Mesothelial cell of epicardium (in vitro differentiated cells): ENCODE measurements around the gene ATR. TPM values are rescaled to one million over a fixed set of nuclear protein-coding genes. Genes with fewer than 3 reads are reported as not detected.
"Not testable (repeated sequence)": the region's sequence is repeated elsewhere in the genome, so short reads cannot be mapped to it uniquely, and the experiment has no call there.

Experiments used
- DNase-seq, 2 experiments: peaks; one replicate each; pipeline ENCODE4 v3.0.0; 2021; ENCODE audit warnings: low spot score in 2 of 2; ENCODE audit not compliant: unreplicated experiment in 2 of 2
- H3K27ac Mint-ChIP-seq: 2 replicates; pipeline ENCODE4 v1.8.0; 2021; ENCODE audit warnings: mixed read lengths
- H3K27me3 Mint-ChIP-seq: 2 replicates; pipeline ENCODE4 v1.8.0; 2021; ENCODE audit warnings: low read depth, mixed read lengths
- H3K36me3 Mint-ChIP-seq: 2 replicates; pipeline ENCODE4 v1.8.0; 2021; ENCODE audit warnings: mixed read lengths
- H3K4me1 Mint-ChIP-seq: 2 replicates; pipeline ENCODE4 v1.8.0; 2021; ENCODE audit warnings: mixed read lengths
- H3K4me3 Mint-ChIP-seq: 2 replicates; pipeline ENCODE4 v1.8.0; 2021; ENCODE audit warnings: mild to moderate bottlenecking, moderate library complexity, mixed read lengths
- H3K9me3 Mint-ChIP-seq: 2 replicates; pipeline ENCODE4 v1.8.0; 2021; ENCODE audit warnings: mixed read lengths
- total RNA-seq: library from RNA; stranded (reverse); gene quantifications from 3 replicates; pipeline ENCODE4 v1.2.1, GENCODE V29; 2021
- TF ChIP-seq, protein P1 (sequence below): fragments of 200-600 bp; sonication (generic); IDR thresholded peaks from one replicate; pipeline ENCODE4 v1.5.0; 2021; ENCODE audit warnings: antibody characterized with exemption; ENCODE audit not compliant: unreplicated experiment

Gene ATR
- total RNA-seq, 1 donor from 2014 or later, result 25.5 TPM

DNA sequence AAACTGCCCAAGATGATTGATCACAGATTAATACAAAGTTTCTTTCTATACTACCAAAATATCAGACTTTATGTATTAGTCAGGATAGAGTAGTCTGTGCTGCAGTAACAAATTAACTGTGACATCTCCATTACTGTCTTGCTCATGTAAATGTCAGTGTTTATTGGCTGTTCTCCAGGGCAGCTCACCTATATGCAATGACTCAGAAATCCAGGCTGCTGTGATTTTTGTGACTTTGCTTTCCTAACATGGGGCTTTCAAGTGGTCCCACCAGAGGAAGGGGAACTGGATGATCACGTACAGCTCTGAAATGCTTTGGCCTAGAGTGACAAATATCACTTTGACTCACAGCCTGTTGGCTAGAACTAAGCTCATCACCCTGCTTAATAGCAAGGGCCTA, 30.6 kb upstream of the ATR start:
- no peaks in the 10 kb centered on the region for H3K9me3 Mint-ChIP-seq
- no peaks in the 10 kb centered on the region for H3K27me3 Mint-ChIP-seq
- no peak overlapping the region for H3K27ac Mint-ChIP-seq
- no peak overlapping the region for H3K4me3 Mint-ChIP-seq
- DNase-seq, result no peak
- no peaks in the 10 kb centered on the region for H3K36me3 Mint-ChIP-seq
- H3K4me1 Mint-ChIP-seq, result no peaks in the 10 kb centered on the region
- TF ChIP-seq, protein P1, sequence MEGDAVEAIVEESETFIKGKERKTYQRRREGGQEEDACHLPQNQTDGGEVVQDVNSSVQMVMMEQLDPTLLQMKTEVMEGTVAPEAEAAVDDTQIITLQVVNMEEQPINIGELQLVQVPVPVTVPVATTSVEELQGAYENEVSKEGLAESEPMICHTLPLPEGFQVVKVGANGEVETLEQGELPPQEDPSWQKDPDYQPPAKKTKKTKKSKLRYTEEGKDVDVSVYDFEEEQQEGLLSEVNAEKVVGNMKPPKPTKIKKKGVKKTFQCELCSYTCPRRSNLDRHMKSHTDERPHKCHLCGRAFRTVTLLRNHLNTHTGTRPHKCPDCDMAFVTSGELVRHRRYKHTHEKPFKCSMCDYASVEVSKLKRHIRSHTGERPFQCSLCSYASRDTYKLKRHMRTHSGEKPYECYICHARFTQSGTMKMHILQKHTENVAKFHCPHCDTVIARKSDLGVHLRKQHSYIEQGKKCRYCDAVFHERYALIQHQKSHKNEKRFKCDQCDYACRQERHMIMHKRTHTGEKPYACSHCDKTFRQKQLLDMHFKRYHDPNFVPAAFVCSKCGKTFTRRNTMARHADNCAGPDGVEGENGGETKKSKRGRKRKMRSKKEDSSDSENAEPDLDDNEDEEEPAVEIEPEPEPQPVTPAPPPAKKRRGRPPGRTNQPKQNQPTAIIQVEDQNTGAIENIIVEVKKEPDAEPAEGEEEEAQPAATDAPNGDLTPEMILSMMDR, result no peak

DNA sequence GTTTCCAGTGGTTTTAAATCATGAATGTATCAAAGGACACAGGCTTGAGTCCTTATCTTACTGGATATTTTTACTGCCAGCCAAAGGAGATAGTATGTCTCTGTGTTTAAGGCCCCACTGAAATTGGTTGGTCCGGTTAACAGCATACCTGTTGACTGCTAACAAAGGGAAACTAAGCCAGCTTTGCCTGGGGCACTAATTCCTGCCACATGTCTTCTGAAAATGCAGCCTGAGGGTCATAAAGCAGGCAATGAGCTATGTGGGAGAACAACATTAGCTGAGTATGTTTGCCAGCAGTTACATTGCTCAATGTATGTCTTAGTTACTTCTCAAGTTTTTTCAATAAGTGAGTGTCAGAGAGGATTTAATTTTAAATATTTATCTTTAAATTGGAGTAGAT, 30.1 kb upstream of the ATR start:
- TF ChIP-seq, protein P1, result no peak
- Mint-ChIP-seq H3K4me3 (no peak overlapping the region), H3K4me1 (no peaks in the 10 kb centered on the region), H3K27me3 (no peaks in the 10 kb centered on the region), H3K9me3 (no peaks in the 10 kb centered on the region), H3K36me3 (no peaks in the 10 kb centered on the region), H3K27ac (no peak overlapping the region)
- DNase-seq, result no peak

DNA sequence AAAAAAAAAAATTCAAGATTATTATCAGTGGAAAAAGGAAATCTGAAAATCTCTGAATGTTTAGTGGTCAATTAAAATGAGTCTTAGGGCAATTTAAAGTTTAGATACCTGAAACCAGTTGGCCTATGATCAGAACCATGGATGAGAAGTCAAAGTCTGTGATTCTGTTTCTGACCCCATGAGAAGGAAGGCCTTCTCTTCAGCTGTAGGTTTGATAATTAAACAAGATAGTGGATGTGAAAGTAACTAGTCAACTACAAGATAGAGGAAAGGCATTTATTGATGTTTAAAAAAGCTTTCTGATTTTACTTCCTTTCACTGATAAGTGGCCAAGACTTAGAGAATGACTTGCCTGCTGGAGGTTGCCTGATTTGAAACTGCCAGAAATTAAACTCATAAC, 26.4 kb upstream of the ATR start:
- Mint-ChIP-seq H3K27me3 (no peaks in the 10 kb centered on the region), H3K27ac (no peak overlapping the region), H3K36me3 (no peaks in the 10 kb centered on the region), H3K9me3 (peaks cover 3% of the 10 kb centered on the region), H3K4me1 (no peaks in the 10 kb centered on the region), H3K4me3 (no peak overlapping the region)
- TF ChIP-seq, protein P1, result no peak
- DNase-seq, result no peak

DNA sequence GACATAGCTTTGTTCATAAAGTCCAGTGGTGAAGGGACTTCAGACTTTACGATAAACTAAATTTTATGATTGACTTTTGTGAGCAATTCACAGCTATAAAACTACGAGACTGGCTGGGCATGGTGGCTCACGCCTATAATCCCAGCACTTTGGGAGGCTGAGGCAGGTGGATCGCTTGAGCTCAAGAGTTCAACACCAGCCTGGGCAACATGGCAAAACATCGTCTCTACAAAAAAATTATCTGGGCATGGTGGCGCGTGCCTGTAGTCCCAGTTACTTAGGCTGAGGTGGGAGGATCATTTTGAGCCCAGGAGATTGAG, 24.8 kb upstream of the ATR start:
- not testable (repeated sequence) for H3K9me3 Mint-ChIP-seq, DNase-seq, H3K36me3 Mint-ChIP-seq, H3K27ac Mint-ChIP-seq, H3K4me1 Mint-ChIP-seq, H3K4me3 Mint-ChIP-seq, H3K27me3 Mint-ChIP-seq

DNA sequence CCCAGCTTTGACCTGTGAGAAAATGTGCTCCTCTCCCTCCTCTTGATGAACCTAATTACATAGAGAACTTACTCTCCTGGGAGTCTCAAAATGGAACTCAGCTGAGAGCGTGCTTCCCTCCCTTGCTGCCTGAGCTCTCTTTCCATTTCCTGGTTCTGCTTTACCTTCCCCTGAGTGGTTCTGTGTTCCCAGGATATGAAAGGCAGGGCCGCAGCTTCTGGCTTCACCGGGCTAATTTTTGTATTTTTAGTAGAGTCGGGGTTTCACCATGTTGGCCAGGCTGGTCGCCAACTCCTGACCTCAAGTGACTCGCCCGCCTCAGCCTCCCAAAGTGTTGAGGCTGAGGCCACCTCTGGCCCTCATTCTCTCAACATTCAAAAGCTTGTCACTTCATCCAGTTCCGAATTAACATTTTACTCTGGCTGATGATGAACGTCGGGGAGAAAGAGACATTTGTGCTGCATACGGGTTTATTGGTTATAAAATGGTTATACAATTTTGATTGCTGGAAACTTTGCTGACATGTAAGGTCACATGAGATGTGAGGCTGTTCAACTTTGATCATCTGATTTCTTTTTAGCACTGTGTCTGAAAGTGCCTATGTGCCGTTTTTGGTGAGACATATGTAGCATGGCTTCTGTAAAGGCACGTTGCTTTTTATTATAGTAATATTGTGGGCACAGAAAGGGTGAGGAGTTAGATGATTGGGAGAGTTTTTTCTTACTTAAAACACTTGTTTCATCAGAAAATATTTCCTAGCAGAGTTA, 24.3 kb upstream of the ATR start:
- Mint-ChIP-seq H3K27me3 (no peaks in the 10 kb centered on the region), H3K36me3 (no peaks in the 10 kb centered on the region), H3K9me3 (peaks cover 3% of the 10 kb centered on the region), H3K27ac (no peak overlapping the region), H3K4me1 (peaks cover 5% of the 10 kb centered on the region), H3K4me3 (no peak overlapping the region)
- TF ChIP-seq, protein P1, result no peak
- no peak for DNase-seq

DNA sequence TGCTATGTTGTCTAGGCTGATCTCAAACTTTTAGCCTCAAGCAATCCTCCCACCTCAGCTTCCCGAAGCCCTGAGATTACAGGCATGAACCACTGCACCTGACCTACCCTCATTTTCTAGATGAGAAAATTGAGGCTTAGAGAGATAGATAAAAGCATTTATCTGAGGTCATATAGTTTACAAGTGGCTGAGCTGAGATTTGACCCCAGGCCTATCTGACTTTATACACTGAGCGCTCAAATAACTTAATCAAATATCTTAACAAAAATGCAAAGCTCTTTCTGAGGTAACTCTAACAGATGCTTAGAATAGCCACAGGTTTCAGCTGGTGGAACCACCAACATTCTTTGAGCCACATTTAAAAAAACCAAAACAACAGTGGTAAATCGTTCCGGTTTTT, 23.2 kb upstream of the ATR start:
- H3K27ac Mint-ChIP-seq, result no peak overlapping the region
- no peak for DNase-seq
- no peak overlapping the region for H3K4me3 Mint-ChIP-seq
- H3K9me3 Mint-ChIP-seq, result peaks cover 3% of the 10 kb centered on the region
- TF ChIP-seq, protein P1, result no peak
- H3K27me3 Mint-ChIP-seq, result no peaks in the 10 kb centered on the region
- peaks cover 13% of the 10 kb centered on the region for H3K4me1 Mint-ChIP-seq
- H3K36me3 Mint-ChIP-seq, result no peaks in the 10 kb centered on the region
